Nephron (organoid): ENCODE data around the gene BTBD3.

Experiments used
- H3K27ac Mint-ChIP-seq, 3 experiments: 2 replicates each; pipeline ENCODE4 v1.8.0; 2020; ENCODE audit warnings: mixed read lengths in 3 of 3, mild to moderate bottlenecking in 2 of 3, moderate library complexity in 1 of 3
- H3K27me3 Mint-ChIP-seq: 2 replicates; pipeline ENCODE4 v1.8.0; 2021; ENCODE audit warnings: low read depth, mild to moderate bottlenecking, moderate library complexity, mixed read lengths
- H3K36me3 Mint-ChIP-seq: 2 replicates; pipeline ENCODE4 v1.8.0; 2020; ENCODE audit warnings: low read depth, mixed read lengths
- H3K4me1 Mint-ChIP-seq: 2 replicates; pipeline ENCODE4 v1.8.0; 2020; ENCODE audit warnings: mixed read lengths
- H3K4me3 Mint-ChIP-seq, 3 experiments: 2 replicates each; pipeline ENCODE4 v1.8.0; 2020; ENCODE audit warnings: mild to moderate bottlenecking in 3 of 3, mixed read lengths in 3 of 3, moderate library complexity in 2 of 3
- H3K9me3 Mint-ChIP-seq: 2 replicates; pipeline ENCODE4 v1.8.0; 2020; ENCODE audit warnings: mixed read lengths
- CTCF ChIP-seq, 3 experiments: fragments of 200-600 bp; sonication (generic); IDR thresholded peaks; one replicate each; pipeline ENCODE4 v1.5.0; 2021; ENCODE audit warnings: antibody characterized with exemption in 3 of 3; ENCODE audit not compliant: unreplicated experiment in 3 of 3

BTBD3 gene

GRCh38 chr20:11926292-11926998, 8.8 kb downstream of the BTBD3 start:
- no peak overlapping the region for H3K27ac Mint-ChIP-seq

GRCh38 chr20:11929947-11930346, 12.3 kb downstream of the BTBD3 start:
- H3K27ac Mint-ChIP-seq, result no peak overlapping the region
- H3K27me3 Mint-ChIP-seq, result no peaks in the 10 kb centered on the region
- H3K4me3 Mint-ChIP-seq, result no peak overlapping the region
- no peak for TF ChIP-seq CTCF (IDR thresholded peaks at IDR 0.05; ENCODE audit: unreplicated experiment in 3 of 3)
- H3K9me3 Mint-ChIP-seq, result no peaks in the 10 kb centered on the region
- H3K36me3 Mint-ChIP-seq, result peaks cover 34% of the 10 kb centered on the region
- peaks cover 6% of the 10 kb centered on the region for H3K4me1 Mint-ChIP-seq

More at GRCh38 chr20:11926292-11926998, 8.8 kb downstream of the BTBD3 start:
- Mint-ChIP-seq H3K27me3 (no peaks in the 10 kb centered on the region), H3K4me1 (no peaks in the 10 kb centered on the region), H3K36me3 (peaks cover 56% of the 10 kb centered on the region), H3K9me3 (no peaks in the 10 kb centered on the region), H3K4me3 (no peak overlapping the region)
- no peak for TF ChIP-seq CTCF (IDR thresholded peaks at IDR 0.05; ENCODE audit: unreplicated experiment in 3 of 3)

- TF ChIP-seq CTCF (IDR thresholded peaks at IDR 0.05; ENCODE audit: unreplicated experiment in 3 of 3), result no peak
- Mint-ChIP-seq H3K36me3 (peaks cover 6% of the 10 kb centered on the region), H3K4me3 (no peak overlapping the region), H3K27me3 (no peaks in the 10 kb centered on the region), H3K9me3 (no peaks in the 10 kb centered on the region), H3K27ac (no peak overlapping the region), H3K4me1 (peaks cover 14% of the 10 kb centered on the region)
These were observed 17.8 kb downstream of the BTBD3 start for GRCh38 chr20:11935212-11936154.

GRCh38 chr20:11936157-11936556, 18.5 kb downstream of the BTBD3 start:
- no peak overlapping the region for H3K27ac Mint-ChIP-seq
- H3K9me3 Mint-ChIP-seq, result no peaks in the 10 kb centered on the region
- no peak overlapping the region for H3K4me3 Mint-ChIP-seq
- TF ChIP-seq CTCF (IDR thresholded peaks at IDR 0.05; ENCODE audit: unreplicated experiment in 3 of 3), result no peak
- peaks cover 6% of the 10 kb centered on the region for H3K36me3 Mint-ChIP-seq
- H3K27me3 Mint-ChIP-seq, result no peaks in the 10 kb centered on the region
- H3K4me1 Mint-ChIP-seq, result peaks cover 14% of the 10 kb centered on the region

- TF ChIP-seq CTCF (IDR thresholded peaks at IDR 0.05; ENCODE audit: unreplicated experiment in 3 of 3), result no peak
- no peak overlapping the region for H3K4me3 Mint-ChIP-seq
- H3K27me3 Mint-ChIP-seq, result no peaks in the 10 kb centered on the region
- H3K9me3 Mint-ChIP-seq, result no peaks in the 10 kb centered on the region
- no peak overlapping the region for H3K27ac Mint-ChIP-seq
- H3K4me1 Mint-ChIP-seq, result peaks cover 14% of the 10 kb centered on the region
- H3K36me3 Mint-ChIP-seq, result no peaks in the 10 kb centered on the region
These were observed 19.5 kb downstream of the BTBD3 start for GRCh38 chr20:11937230-11937629.
